ENCODE data around the gene HMCES.

DNA sequence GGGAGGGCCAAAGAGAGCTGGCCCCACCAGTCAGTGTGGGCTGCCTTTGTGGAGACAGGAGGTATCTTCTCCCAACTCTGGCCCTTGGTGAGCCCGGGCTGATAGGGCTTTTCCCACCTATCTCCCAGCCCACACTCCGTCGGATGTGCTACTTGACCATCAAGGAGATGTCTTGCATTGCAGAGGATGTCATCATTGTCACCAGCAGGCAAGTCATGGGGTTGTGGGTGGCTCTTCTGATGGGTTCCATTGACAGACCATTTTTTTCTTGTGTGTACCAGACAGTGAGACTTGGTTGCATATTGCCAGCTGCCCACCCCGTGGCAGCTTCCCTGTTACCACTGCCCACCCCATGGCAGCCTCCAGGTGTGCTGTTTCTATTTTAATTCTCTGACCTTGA is 25.9 kb upstream of the HMCES start:
- TF ChIP-seq CTCF (IDR thresholded peaks at IDR 0.05), result no peak
- TF ChIP-seq POLR2A (IDR thresholded peaks at IDR 0.05), result no peak
- no peak for TF ChIP-seq POLR2AphosphoS5 (IDR thresholded peaks at IDR 0.05)
